OCI-LY3 (cell line): ENCODE measurements around the gene ZKSCAN2.

Experiments
- H2AFZ ChIP-seq: fragments of 200-600, 300-600 bp; shearing (Covaris generic); 2 replicates; pipeline ENCODE4 v1.6.0; 2014; ENCODE audit warnings: antibody characterized with exemption, low read depth, low read length
- H3K27ac ChIP-seq: fragments of 200-600, 300-600 bp; sonication (generic); 2 replicates; pipeline ENCODE4 v1.5.1; 2014; ENCODE audit warnings: mild to moderate bottlenecking, low read length, moderate library complexity, mixed read lengths
- H3K27me3 ChIP-seq: fragments of 200-600, 300-600 bp; sonication (generic); 2 replicates; pipeline ENCODE4 v1.6.1; 2014; ENCODE audit warnings: low read depth, low read length, mixed read lengths
- H3K36me3 ChIP-seq: fragments of 200-600, 300-600 bp; sonication (generic); replicated peaks from 2 replicates; pipeline ENCODE3; 2014; ENCODE audit warnings: low read depth, low read length, mixed read lengths
- H3K4me1 ChIP-seq: fragments of 300-600, 200-600 bp; sonication (generic); 2 replicates; pipeline ENCODE4 v1.6.1; 2014; ENCODE audit warnings: low read length, mixed read lengths
- H3K4me2 ChIP-seq: fragments of 200-600, 300-600 bp; sonication (generic); 2 replicates; pipeline ENCODE4 v1.6.1; 2014; ENCODE audit warnings: low read length, mixed read lengths
- H3K4me3 ChIP-seq: fragments of 300-600, 200-600 bp; sonication (generic); 2 replicates; pipeline ENCODE4 v1.5.1; 2014; ENCODE audit warnings: antibody characterized with exemption, mild to moderate bottlenecking, low read length, moderate library complexity
- H3K79me2 ChIP-seq: fragments of 300-600, 200-600 bp; shearing (Covaris generic); 2 replicates; pipeline ENCODE4 v1.6.1; 2014; ENCODE audit warnings: mild to moderate bottlenecking, low read length, mixed read lengths
- H3K9ac ChIP-seq: fragments of 300-600, 200-600 bp; shearing (Covaris generic); 2 replicates; pipeline ENCODE4 v1.6.0; 2014; ENCODE audit warnings: mild to moderate bottlenecking, low read length, moderate library complexity
- H3K9me3 ChIP-seq: fragments of 200-600, 300-600 bp; shearing (Covaris generic); 2 replicates; pipeline ENCODE4 v1.6.1; 2014; ENCODE audit warnings: low read length, mixed read lengths; ENCODE audit not compliant: insufficient read depth
- H4K20me1 ChIP-seq: fragments of 200-600, 300-600 bp; sonication (generic); 2 replicates; pipeline ENCODE4 v1.6.1; 2016; ENCODE audit warnings: low read length, mixed read lengths; ENCODE audit not compliant: insufficient read depth
- EZH2phosphoT487 ChIP-seq: fragments of 200-600 bp; shearing (Covaris generic); IDR thresholded peaks from 2 replicates; pipeline ENCODE4 v1.6.1; 2018; ENCODE audit warnings: antibody characterized with exemption, mixed run types, low read depth
- TF ChIP-seq, protein P1 (sequence below): fragments of 200-600, 300-600 bp; sonication (generic); IDR thresholded peaks from 2 replicates; pipeline ENCODE4 v1.5.1; 2014; ENCODE audit warnings: antibody characterized with exemption, low read length, low read depth

Gene ZKSCAN2

DNA sequence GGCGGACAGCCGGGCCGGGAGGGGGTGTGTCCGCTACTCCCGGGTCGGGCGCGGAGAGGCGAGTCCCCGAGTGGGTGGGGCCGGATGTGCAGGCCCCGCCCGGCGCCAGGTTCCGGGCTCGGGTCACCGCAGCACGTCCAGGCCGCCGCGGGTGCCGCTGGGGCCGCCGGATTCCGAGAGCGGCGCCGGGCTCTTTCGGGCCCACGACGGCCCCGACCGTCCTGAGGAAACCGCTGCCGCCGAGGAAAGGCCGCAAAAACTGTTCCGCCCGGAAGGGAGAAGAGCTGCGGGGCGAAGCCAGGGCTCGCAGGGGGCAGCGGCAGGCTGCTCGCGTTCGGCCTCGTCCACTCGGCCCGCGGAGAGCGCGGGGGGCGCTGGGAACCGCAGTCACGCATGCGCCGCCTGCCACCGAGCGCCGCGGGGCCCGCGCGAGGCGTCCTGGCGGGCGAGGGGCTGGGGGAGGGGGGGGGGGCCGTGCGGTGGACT, at the start of gene ZKSCAN2:
ZKSCAN2 (minus strand) TSS at position 376 of the 486 bp plus-strand sequence. CDS start 718 bp downstream, outside the sequence.
- no peaks in the 10 kb centered on the region for H3K27me3 ChIP-seq
- no peaks in the 10 kb centered on the region for H3K9me3 ChIP-seq
- TF ChIP-seq, protein P1, sequence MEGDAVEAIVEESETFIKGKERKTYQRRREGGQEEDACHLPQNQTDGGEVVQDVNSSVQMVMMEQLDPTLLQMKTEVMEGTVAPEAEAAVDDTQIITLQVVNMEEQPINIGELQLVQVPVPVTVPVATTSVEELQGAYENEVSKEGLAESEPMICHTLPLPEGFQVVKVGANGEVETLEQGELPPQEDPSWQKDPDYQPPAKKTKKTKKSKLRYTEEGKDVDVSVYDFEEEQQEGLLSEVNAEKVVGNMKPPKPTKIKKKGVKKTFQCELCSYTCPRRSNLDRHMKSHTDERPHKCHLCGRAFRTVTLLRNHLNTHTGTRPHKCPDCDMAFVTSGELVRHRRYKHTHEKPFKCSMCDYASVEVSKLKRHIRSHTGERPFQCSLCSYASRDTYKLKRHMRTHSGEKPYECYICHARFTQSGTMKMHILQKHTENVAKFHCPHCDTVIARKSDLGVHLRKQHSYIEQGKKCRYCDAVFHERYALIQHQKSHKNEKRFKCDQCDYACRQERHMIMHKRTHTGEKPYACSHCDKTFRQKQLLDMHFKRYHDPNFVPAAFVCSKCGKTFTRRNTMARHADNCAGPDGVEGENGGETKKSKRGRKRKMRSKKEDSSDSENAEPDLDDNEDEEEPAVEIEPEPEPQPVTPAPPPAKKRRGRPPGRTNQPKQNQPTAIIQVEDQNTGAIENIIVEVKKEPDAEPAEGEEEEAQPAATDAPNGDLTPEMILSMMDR = no peak
- no peak for TF ChIP-seq EZH2phosphoT487
- peak within 1 kb of the TSS; percentile 95 for H3K4me2 ChIP-seq
- peak within 1 kb of the TSS; percentile 96 for H3K4me3 ChIP-seq
- peak within 1 kb of the TSS; percentile 78 for H3K27ac ChIP-seq
- H3K9ac ChIP-seq = peak within 1 kb of the TSS; percentile 94
- peaks cover 20% of the 10 kb centered on the region for H3K36me3 ChIP-seq
- peaks cover 55% of the 10 kb centered on the region for H3K79me2 ChIP-seq
- peaks cover 38% of the 10 kb centered on the region for H4K20me1 ChIP-seq
- peaks cover 20% of the 10 kb centered on the region for H3K4me1 ChIP-seq
- peak within 1 kb of the TSS; percentile 85 for H2AFZ ChIP-seq

DNA sequence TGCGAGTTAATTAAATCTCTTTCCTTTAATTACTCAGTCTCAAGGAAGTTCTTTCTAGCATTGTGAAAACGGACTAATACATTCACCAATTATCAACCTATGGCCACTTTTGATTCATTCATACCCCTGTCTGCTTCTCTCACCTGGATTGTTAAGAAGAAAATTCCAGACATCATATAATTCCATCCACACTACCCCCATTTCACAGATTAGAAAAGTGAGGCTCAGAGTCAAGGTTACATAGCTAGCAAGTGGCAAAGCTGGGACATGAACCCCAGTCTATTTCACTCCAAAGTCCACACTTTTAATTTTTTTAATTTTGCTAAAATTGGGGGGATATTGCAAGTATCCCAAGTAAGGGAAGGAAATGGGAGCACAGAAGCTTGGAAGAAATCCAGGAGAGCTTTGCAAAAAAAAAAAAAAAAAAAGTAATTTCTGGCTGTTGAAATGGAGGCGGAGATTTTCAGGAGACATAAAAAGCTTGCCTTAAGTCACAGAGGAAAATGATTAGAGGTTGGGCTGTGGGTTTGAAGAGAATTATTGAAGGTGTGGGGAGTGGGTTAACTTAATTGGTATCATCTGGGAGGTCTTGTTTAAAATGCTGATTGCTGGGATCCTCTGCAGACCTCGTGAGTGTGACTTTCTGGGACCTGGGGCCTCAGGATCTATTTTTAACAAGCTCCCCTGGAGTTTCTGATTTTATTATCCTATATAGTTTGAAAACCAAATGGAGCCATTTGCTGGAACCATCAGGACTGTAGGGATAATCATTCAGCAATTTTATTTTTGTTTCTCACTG, 42.3 kb upstream of the ZKSCAN2 start:
- Histone ChIP-seq H2AFZ (no peak overlapping the region), H3K4me3 (no peak overlapping the region), H3K9ac (no peak overlapping the region), H3K79me2 (no peaks in the 10 kb centered on the region), H3K9me3 (no peaks in the 10 kb centered on the region), H3K4me1 (no peaks in the 10 kb centered on the region), H3K27ac (no peak overlapping the region), H3K4me2 (no peak overlapping the region), H4K20me1 (no peaks in the 10 kb centered on the region), H3K36me3 (no peaks in the 10 kb centered on the region), H3K27me3 (peaks cover 5% of the 10 kb centered on the region; the same call in 1 of the 2 replicates)
- TF ChIP-seq, protein P1 = no peak

DNA sequence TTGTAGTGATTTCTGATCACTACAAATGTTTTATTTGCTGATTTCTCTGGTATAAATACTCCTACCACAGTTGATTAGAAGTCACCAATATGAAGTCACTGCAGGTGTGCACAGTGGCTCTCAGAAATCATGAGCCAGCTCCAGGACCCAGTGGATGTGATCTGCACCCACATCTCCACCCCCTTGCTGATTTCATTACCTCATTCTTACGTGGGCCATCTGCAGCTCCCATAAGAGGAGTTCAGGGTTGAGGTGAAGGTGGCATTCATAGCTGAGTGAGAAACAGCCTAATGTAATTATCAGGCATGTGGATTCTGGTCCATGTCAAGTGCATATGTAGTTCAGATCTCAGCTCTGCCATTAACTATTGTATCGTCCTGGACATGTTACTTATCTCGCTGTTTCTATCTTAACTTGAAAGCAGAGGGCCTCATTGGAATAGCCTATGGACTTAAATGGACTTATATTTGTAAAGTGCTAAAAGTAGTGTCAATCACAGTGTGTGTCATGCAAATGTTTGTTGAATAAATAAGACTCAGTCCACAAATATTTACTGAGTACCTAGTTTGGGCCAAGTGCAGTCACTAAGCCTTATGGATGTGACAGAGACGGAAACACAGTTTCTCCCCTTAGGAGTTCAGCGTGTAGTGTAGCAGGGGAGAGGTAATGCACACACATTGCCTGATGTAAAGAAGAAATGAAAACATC, 40.7 kb upstream of the ZKSCAN2 start:
- H3K4me1 ChIP-seq = no peaks in the 10 kb centered on the region
- no peak overlapping the region for H3K27ac ChIP-seq
- no peaks in the 10 kb centered on the region for H3K79me2 ChIP-seq
- no peaks in the 10 kb centered on the region for H4K20me1 ChIP-seq
- no peak overlapping the region for H3K9ac ChIP-seq
- no peak overlapping the region for H2AFZ ChIP-seq
- TF ChIP-seq, protein P1 = no peak
- no peak for TF ChIP-seq EZH2phosphoT487
- H3K36me3 ChIP-seq = no peaks in the 10 kb centered on the region
- H3K4me2 ChIP-seq = no peak overlapping the region
- no peak overlapping the region for H3K4me3 ChIP-seq
- H3K9me3 ChIP-seq = no peaks in the 10 kb centered on the region
- H3K27me3 ChIP-seq = 0 out of 2 replicates have a peak, but pooled peaks cover under 1% of the 10 kb centered on the region

DNA sequence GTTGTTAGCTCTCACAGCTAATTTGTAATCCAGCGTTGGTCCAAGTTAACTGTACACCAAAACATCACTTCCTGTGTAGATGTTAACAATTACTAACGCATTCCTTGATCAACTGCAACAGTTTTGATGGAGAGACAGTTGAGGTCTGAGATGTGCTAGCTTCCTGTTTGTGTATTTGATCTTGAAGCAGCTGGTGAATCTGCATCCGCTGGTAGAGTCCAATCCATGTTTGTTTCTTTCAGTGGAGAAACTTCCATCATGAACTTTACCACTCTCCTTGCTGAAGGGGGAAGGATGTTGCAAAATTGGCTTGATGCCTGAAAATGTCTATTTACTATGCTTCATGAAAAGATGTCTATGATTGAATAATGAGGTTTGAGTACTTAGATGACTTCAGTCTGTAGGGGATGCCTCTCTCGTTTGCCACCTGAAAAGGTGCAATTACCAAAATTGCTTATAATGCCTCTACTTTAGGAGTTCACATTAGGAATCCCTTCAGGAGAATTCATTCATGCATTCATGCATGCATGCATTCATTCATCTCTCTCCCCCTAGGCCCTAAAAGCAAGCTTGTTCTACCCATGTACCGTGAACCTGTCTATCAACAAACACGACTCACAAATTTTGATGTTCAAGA, 39.6 kb upstream of the ZKSCAN2 start:
- no peaks in the 10 kb centered on the region for H3K4me1 ChIP-seq
- H3K9me3 ChIP-seq = no peaks in the 10 kb centered on the region
- no peaks in the 10 kb centered on the region for H3K36me3 ChIP-seq
- no peak overlapping the region for H3K9ac ChIP-seq
- H3K27me3 ChIP-seq = peaks cover 7% of the 10 kb centered on the region; the same call in 1 of the 2 replicates
- TF ChIP-seq, protein P1 = no peak
- TF ChIP-seq EZH2phosphoT487 = no peak
- H3K4me2 ChIP-seq = no peak overlapping the region
- no peak overlapping the region for H3K4me3 ChIP-seq
- no peak overlapping the region for H2AFZ ChIP-seq
- H3K79me2 ChIP-seq = no peaks in the 10 kb centered on the region
- H3K27ac ChIP-seq = no peak overlapping the region
- H4K20me1 ChIP-seq = no peaks in the 10 kb centered on the region
